SW480 (cell line): ENCODE data around the gene STIP1.
"Not testable (repeated sequence)": the region's sequence is repeated elsewhere in the genome, so short reads cannot be mapped to it uniquely, and the experiment has no call there.

Experiments used
- DNase-seq: peaks from one replicate; pipeline ENCODE4 v3.0.0-alpha.2; 2016; ENCODE audit warnings: low spot score

STIP1 gene

DNA sequence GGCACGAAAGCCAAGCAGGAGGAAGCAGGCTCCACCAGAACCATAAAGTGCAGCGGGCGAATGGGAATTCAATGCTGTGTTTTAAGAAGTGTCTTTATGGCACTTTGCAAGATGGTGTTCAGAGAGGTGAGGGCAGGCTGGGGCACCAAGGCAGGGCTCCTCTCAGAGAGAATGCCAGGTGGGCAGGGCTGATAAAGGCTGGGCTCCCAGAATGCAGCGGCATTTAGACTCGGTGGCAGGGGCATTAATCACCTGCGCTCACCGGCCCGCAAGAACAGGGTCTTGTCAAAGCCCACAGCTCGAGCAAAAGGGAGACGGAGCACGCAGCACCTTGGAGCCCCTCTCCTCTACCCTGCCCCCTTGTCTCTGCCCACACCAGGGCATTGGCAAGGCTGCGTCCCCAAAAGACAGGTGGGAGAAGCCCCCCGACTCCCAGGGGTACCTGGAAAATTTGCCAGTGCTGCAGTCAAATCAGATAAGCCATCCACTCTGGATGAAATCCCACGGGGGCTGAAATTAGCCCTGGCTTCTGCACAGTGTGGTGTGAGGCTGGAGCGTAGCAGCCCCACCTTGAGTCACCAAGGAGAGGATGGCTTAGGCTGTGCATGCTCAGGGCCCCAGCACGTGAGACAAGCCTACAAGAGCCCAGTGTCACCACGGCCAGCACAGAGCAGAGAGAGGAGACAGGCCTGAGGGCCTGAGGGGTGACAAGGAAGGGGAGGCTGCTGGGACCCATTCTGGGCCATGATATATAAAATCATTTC, 28.2 kb upstream of the STIP1 start:
- DNase-seq: no peak

DNA sequence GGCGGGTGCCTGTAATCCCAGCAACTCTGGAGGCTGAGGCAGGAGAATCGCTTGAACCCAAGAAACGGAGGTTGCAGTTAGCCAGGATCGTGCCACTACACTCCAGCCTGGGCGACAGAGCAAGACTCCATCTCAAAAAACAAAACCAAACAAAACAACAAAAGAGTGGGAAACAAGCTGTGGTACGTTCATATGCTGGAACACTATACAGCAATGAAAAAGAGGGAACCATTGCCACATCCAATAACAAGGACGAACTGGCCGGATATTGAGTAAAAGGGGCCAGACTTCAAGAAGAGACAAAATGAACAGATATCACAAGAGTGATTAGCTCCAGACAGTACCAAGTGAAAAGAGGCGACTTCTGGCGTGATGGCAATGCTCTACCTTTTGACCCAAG, 24.9 kb upstream of the STIP1 start:
- DNase-seq: no peak

DNA sequence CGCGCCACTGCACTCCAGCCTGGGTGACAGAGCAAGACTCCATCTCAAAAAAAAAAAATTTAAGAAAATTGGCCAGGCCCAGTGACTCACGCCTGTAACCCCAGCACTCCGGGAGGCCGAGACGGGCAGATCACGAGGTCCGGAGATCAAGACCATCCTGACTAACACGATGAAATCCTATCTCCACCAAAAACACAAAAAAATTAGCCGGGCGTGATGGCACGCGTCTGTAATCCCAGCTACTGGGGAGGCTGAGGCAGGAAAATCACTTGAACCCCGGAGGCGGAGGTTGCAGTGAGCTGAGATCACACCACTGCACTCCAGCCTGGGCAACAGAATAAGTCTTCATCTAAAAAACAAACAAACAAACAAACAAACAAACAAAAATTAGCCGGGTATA, 23.2 kb upstream of the STIP1 start:
- not testable (repeated sequence) for DNase-seq

DNA sequence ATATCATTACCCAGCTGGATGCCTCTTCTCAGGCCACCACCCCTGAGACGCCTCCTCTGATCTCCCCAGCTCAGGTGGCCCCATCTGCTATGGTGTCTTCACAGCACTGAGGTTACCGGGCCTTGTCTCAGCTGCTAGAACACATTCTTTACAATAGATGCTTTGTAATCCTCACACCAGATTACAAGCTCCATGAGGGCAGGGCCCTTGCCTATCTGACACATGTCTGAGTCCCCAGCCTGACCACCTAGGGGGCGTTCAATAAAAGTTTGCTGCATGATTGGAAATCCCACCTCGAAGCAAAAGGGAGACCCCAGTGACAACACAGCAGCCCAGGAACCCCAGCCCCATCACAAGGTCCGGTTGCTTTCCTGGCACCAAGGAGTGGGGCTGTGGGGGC, 22.0 kb upstream of the STIP1 start:
- no peak for DNase-seq

DNA sequence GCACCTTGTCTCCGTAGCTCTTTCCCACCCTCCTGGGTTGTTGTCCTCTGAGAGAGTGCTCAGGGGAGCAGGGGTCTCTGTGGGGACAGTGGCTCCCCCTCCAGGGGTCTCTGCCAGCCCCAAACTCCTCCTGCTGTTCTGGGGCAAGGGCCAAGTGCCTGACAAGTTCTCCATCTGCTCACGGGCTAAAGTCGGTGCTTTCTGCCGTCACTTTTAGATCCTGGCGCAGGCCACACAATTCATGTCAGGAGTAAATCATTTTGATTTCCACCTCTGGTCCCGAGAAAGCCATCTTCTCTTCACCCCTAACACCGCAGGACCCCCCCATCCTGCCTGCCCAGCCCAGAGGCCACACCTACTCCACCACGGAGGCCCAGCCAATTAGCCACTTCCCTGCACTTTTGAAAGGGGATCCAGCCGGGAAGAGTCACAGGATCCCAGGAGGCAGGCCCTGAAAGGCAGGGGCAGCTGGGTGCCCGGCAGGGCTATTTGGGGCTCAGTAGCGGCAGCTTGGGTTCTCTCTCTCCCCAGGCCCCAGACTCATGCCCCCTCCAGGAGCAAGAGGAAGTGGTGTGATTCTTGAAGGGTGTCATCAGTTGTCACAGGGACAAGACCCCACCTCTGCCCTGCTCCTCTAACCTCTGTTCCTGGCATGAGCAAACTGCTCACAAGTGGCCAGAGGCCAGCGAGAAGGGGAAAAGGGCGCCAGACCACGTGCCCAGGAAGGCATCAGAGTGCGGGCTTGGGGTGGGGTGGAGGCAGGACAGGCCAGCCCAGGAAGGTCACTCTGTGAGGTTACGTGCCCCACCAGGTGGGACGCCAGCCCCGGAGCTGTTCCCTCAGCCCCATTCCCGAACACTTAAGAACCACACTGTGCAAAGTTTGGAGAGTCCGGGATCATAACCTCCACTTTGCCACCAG, 21.3 kb upstream of the STIP1 start:
- peak; percentile 49 for DNase-seq

DNA sequence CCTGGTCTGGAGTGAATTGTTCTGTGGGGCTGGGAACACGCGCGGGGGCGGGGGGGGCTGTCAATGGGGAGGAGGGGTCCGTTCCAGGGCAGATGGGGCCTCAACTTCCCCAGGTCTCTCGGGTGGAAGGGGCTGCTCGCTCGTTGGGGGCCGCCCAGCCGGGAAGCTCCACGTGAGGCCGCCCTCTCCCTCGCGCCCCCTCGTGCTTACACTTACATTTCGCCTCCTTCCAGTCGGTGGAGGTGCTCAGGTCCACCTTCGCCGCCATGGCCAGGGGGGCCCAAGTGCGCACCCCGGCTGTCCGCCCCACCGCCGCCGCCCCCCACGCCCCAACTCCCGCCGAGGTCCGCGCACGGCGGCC, 20.5 kb upstream of the STIP1 start:
- DNase-seq: peak; percentile 33

DNA sequence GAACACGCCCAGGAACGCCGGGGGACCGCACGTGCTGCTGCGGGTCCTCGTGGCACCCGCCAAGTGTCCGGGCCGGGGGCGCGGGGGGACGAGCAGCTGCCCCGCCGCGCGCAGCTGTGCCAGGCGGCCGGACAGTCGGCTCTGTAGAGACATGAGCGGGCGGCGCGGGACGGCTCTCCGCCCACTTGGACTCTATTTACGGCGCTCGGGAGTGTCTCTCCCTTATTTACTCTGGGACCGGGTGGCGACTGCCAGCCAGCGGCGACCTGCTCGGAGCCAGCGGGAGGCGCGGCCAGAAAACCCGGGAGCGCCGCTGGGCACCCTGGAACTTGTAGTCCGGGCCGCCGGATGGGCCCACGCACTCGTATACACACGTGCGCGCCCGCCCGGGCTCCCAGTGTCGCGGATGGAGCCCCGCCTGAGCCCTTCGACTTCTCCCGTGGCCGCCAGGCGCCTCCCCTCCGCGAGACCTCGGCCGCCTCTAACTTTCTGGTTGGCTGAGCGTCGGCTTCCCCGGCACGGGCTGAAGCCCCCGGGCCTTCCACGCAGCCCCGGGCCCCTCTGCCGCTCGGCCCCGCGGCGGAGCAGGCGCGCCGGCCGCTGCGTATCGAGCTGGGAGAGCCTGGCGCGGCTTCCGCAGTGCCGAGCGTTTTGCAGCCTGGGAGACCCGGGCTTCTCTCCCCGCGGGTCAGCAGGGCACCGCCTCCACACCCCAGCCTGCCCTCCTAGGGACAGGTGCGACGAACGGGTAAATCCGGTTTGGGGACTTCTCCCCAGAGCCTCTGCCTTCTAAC, 19.9 kb upstream of the STIP1 start, which contains the start of gene MACROD1:
TSS of gene MACROD1 (minus strand) at position 272 of the 794 bp plus-strand sequence. CDS start at position 153, 119 bp downstream.
- DNase-seq: peak; percentile 93

DNA sequence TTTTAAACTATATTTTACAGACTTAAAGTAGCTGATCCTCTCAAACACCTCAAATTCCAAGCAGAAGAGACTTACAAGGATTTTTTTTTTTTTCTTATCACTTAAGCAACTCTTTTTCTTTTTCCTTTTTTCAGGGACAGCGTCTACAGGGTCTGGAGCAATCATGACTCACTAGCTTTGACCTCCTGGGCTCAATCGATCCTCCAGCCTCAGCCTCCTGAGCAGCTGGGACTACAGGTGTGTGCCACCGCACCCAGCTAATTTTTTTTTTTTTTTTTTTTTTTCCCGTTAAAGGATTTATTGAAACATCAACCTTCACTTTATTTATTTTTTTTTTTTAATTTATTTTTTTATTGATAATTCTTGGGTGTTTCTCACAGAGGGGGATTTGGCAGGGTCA, 15.6 kb upstream of the STIP1 start:
- no peak for DNase-seq

DNA sequence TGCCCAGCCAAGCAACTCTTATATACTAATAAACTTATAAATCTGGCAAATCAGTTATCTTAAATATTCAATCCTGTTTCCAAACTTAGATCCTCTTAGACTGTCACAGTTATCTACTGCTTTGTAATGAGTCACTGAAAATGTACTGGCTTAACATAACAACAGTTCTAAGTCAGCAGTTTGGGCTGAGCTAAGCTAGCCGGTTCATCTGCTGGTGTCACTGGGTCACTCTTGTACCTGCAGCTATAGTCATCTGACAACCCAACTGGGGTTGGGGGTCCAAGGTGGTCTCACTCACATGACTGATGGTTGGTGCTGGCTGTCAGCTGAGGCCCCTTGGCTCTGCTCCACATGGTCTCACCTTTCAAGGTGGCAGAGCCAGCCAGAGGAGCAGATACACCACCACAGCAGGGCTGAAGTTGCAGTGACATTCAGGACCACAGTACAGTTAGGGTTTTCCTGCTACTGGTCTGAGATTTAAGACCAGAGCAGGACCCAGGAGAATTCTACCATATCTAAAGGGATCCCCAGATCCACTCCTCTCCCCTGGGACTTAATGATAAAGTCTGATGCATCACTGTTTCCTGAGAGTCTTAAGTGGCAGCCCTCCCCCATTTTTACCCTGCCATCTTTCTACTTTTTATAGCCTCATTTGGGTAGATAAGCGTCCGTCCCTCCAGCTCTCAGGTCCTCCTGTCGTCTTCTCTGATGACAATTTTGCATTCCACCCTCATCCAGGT, 12.2 kb upstream of the STIP1 start:
- no peak for DNase-seq

DNA sequence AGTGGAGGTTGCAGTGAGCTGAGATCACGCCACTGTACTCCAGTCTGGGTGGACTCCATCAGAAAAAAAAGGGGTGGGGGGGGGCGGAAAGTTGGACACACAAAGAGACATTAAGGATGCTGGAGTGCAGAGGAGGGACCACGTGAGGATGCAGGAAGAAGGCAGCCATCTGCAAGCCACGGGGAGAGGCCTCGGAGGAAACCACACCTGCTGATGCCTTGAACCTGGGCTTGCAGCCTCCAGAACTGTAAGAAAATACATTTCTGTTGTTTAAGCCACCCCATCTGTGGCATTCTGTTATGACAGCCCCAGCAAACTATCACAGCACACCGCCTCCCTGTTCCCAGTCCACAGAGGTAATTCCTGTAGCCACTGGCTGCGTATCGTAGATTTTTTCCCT, 9.2 kb upstream of the STIP1 start:
- DNase-seq: no peak

DNA sequence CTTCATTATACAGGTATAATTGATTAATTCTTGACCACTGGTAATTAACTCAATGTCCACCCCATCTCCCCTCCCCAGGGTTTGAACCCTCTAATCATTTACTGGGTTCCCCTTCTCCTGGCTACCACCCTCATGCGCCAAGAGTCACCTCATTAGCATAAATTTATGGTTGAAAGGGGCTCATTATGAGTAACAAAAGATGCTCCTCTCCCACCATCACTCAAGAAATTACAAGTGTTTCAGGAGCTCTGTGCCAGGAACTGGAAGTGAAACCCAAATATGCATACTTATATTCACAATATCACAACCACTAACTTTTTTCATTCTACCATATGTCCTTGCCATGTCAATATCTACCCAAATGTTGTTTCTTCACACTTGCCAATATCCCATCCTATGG, 7.8 kb upstream of the STIP1 start:
- DNase-seq: no peak

DNA sequence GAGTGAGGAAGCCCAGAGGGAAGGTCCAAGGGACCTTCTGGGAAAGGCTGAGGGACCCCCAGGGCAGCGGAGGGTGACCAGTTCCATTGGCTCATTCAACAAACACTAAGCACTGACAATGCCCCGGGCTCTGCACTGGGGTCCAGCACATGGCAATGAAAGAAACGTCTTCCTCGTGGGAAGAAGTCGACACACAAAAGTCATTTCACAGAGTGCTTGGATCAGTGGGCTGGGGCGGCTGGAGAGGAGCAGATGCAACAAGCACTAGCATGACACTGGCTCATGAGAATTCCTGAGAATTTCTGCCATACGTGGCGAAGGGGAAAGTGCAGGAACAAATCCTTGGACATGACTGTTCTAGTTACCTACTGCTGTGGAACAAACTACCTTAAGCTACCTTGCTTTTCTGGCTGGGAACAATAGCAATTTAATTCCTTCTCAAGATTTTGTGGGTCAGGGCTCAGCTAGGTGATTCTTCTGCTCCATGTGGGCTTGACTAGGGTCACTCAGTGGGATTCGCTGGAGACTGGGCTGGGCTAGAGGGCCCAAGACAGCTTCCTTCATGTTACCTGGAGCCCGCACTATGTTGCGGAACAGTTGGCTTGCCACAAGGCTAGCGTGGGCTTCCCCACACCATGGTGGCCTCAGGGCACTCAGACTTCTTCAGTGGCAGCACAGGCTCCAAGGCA, 6.9 kb upstream of the STIP1 start:
- no peak for DNase-seq

DNA sequence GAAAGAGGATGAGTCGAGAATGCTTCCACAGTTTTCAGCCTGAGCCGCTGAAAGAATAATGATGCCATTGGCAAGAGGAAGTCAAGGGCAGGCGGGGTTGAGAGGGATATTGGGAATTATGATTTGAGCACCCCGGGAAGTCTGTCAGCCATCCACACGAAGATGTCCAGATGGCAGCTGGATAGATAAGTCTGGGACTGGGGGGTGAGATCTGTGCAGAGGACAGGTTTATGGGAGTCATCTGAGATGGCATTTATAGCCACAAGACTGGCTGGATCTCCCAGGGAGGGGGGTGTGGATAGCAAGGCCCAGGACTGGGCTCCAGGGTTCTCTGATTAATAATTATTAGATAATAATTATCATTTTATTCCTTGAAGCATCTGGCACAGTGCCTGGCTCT, 5.1 kb upstream of the STIP1 start:
- no peak for DNase-seq

DNA sequence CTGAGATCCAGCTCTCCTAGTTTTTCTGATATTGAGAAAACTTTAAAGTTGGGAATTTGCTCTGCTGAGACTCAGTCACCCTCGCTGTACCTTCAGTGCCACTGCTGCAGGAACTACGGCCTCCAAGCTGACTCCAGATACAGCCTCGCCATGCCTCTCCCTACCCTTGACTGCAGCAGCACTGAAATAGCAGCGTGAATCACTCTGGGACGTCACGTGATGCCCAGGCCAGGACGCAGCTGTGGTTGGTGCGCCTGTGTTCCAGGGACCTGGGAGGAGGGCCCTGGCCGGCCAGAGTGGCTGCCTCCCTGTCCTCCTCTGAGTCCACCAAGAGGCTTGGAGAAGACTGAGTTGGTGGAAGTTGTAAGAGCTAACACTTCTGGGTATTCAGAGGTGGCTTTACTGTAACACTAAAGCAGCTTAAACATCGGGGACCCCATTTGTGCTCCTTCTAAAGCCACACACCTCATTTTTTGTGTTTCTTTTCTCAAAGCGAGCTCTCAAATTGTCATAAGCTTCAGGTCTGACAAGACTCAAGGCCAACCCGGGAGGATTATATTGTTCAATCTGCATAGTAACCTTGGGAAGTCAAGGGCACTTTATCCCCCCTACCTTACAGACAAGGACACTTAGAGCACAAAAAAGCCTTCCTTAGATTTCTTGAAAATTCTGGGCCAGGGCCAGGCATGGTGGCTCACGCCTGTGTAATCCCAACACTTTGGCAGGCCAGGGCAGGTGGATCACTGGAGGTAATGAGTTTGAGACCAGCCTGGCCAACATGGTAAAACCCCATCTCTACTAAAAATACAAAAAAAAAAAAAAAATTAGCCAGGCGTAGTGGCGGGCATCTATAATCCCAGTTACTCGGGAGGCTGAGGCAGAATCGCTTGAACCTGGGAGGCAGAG, 4.2 kb upstream of the STIP1 start:
- peak; percentile 91 for DNase-seq

DNA sequence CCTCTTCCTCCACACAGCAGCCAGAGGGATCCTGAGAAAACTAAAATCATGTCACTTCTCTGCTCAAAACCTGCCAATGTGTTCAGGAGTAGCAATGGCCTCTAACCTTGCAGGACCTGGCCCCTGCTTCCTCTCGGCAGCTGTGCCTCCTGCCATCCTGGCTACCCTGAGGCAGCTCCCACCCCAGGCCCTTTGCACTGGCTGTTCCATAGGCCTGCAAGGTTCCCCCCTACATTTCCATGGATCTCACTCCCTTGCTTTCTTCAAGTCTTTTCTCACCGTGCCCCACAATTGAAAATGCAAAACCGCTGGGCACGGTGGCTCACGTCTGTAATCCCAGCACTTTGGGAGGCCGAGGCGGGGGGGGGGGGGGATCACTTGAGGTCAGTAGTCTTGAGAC, 2.1 kb upstream of the STIP1 start:
- no peak for DNase-seq

DNA sequence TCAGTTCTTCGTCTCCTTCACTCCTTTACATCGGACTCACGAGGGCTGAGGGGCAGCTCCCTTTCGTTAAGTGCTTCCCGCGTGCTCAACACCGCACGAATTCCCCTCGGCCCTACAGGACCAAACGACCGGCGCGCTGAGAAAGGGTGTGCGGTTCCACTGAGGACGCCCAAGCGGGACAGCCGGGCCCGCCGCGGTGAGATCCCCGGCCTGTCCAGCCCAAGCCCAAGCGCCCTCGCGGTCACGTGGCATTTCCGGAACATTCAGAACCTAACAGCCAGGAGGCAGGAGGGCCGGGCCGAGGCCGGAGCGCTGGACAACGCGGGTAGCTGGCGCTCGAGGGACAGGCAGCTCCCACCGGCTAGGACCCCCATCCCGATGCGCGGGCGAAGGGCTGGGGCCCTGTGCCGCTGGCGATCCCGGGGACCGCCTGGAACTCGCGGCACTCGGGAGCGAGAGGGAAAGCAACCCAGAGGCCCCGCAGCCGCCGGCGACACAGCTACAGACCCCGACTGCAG, 737 bp upstream of the STIP1 start:
- peak; percentile 83 for DNase-seq

DNA sequence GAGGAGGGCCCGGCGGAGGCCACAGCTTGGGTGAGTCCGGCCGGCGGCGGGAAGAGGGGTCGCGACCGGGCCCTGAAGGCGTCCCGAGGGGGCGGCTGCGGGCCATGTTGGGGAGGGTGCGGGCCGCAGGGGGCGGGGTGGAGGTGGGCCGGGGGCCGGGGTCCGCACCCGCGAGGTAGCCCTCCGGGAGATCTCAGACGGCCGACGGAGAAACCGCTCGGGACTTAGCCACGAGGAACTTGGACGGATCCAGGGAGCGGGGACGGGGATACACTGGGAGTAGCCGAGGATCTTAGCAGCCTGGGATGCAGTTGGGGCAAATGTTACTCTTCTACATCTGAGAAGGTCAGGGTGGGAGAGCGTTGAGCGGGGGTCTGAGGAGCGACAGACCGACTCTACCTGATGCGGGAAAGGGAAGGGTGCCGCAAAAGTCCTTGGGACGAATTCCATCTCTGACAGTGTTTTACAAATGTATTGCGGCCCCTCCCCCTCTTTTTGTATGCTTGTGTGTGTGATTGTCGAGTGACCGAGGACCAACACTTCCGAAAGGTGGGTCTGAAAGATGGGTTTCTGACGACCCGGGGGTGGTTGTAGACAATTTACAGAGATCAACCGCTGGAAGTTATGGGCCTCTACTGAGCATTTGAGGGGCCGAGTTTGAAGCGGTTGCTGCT, 658 bp downstream of the STIP1 start:
- DNase-seq: no peak

DNA sequence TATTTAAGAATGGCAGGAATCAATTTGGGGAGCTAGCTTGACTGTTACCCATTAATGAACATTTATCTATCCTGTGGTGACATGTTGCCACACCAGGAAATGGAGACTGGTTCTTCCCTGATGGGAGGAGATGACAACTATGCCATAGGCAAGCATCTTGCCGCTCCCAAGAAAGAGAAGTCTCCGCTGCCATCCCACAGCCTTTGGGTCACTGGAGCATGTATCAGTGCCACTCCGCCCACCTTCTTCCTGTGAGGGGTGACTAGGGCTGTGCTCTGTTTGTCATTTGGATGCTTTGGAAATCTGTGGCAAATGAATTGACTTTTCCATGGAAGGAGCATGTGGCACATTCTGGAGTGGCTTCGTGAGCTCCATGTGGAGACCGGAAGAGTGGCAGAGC, 6.5 kb downstream of the STIP1 start:
- DNase-seq: no peak

DNA sequence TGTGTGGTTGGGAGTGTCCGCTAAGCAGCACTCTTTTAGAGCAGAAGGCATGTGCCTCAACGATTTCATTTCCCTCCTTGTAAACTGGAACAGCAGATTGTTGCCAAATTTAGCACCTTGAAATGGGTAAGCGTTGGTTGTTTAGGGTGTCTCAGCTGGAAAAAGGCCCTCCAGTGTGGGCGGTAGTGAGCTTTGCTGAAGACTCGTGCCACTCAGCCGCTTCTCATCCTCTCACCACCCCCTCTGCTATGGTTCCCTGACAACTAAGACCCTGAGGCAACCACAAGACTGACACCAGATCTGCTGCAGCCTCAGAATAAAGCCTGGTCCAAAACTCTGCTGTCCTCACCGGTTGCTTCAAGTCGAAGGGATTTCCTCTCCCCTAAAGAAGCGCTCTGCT, 10.7 kb downstream of the STIP1 start:
- DNase-seq: no peak
